ENCODE data around the gene EDA2R. TPM values are rescaled to one million over a fixed set of nuclear protein-coding genes. Genes with fewer than 3 reads are reported as not detected.

Gene EDA2R
- total and polyA plus RNA-seq, 2 of the 8 experiments (the other 6 are each of a cell fraction or from before 2014, with no cell fraction given) = 5.0 to 7.0 TPM

GRCh38 chrX:66635360-66635759 is 3.5 kb downstream of the EDA2R start:
- 77% methylated on average over 2 of the region's 2 CpGs; no CpG with 5 or more reads in 1 of the 2 experiments for WGBS, 2 experiments (ENCODE audit: extremely low coverage in 1 of 2, insufficient coverage in 1 of 2, insufficient read length in 1 of 2, insufficient replicate concordance in 2 of 2, low coverage in 1 of 2, low lambda C conversion rate in 2 of 2, missing lambda C conversion rate in 1 of 2)

More at GRCh38 chrX:66635360-66635759, 3.5 kb downstream of the EDA2R start:
- Histone ChIP-seq H3K4me2 (ENCODE audit: insufficient read depth in 1 of 2, low read depth in 2 of 2, low read length in 2 of 2) (no peak overlapping the region), H3K14ac (ENCODE audit: insufficient read length) (no peak overlapping the region), H3K27ac (ENCODE audit: low read depth, low read length) (no peak overlapping the region), H3K79me2 (ENCODE audit: control insufficient read depth in 1 of 2, insufficient read depth in 2 of 2, low read length in 2 of 2) (peaks cover 0 to 14% of the 10 kb centered on the region in 2 experiments; a peak in 2 of 4 replicates), H3K23me2 (ENCODE audit: low read depth, low read length) (peaks cover 7% of the 10 kb centered on the region; the same call in 1 of the 2 replicates), H2BK5ac (ENCODE audit: low read depth, low read length) (no peak overlapping the region), H2BK120ac (replicated peaks; ENCODE audit: low read depth, low read length) (no peak overlapping the region), H3K56ac (replicated peaks; ENCODE audit: insufficient read length, low read depth, low read length) (no peak overlapping the region), H4K20me1 (replicated peaks in 1 of 2; ENCODE audit: control insufficient read depth in 1 of 2, insufficient read depth in 2 of 2, low read length in 2 of 2) (no peaks in the 10 kb centered on the region), H3K9me3 (ENCODE audit: insufficient read depth in 2 of 2, low read depth in 1 of 2, low read length in 1 of 2) (no peaks in the 10 kb centered on the region), H3K23ac (ENCODE audit: insufficient read length) (no peak overlapping the region), H4K5ac (ENCODE audit: insufficient read length, low read depth, low read length) (no peak overlapping the region), H2BK20ac (ENCODE audit: low read length) (no peak overlapping the region), H3K4ac (replicated peaks; ENCODE audit: insufficient read length, low read depth, low read length) (no peak overlapping the region), H2AK5ac (ENCODE audit: low read depth, low read length) (no peak overlapping the region), H4K8ac (ENCODE audit: extremely low read depth, insufficient read depth, low read length) (no peak overlapping the region), H3K4me1 (replicated peaks in 1 of 4; ENCODE audit: control insufficient read depth in 3 of 4, insufficient read depth in 4 of 4, low read length in 3 of 4) (no peaks in the 10 kb centered on the region; a peak in 1 of 7 replicates), H4K91ac (replicated peaks; ENCODE audit: insufficient read length, low read length) (no peak overlapping the region), H2BK12ac (ENCODE audit: low read depth, low read length) (no peak overlapping the region), H3K18ac (ENCODE audit: extremely low read depth, low read length) (no peak overlapping the region), H3K79me1 (ENCODE audit: low read depth, low read length) (no peaks in the 10 kb centered on the region; the same call in 1 of the 2 replicates), H3K36me3 (ENCODE audit: control insufficient read depth in 2 of 4, insufficient read depth in 4 of 4, low read length in 3 of 4) (no peaks in the 10 kb centered on the region), H2AFZ (ENCODE audit: low read length) (no peak overlapping the region), H2BK15ac (ENCODE audit: low read length) (no peak overlapping the region), H3K9ac (replicated peaks in 1 of 4; ENCODE audit: extremely low read depth in 1 of 4, low read depth in 3 of 4, low read length in 3 of 4) (no peak overlapping the region), H3K4me3 (ENCODE audit: extremely low read depth in 1 of 4, insufficient read depth in 2 of 4, low read depth in 3 of 4, low read length in 4 of 4) (no peak overlapping the region), H3K27me3 (replicated peaks in 1 of 4; ENCODE audit: control insufficient read depth in 3 of 4, extremely low read depth in 1 of 4, insufficient read depth in 3 of 4, low read length in 3 of 4) (no peaks in the 10 kb centered on the region)
- CTCF ChIA-PET (ENCODE audit: partially characterized antibody) = no interaction called here
- FAIRE-seq (no peak), DNase-seq (ENCODE audit: low read depth in 1 of 2, low spot score in 2 of 2) (no peak)
- POLR2A ChIA-PET (ENCODE audit: partially characterized antibody) = no interaction called here
- TF ChIP-seq POU5F1 (IDR thresholded peaks at IDR 0.05; ENCODE audit: low read depth, low read length) (no peak), SIN3A (conservative IDR thresholded peaks at IDR 0.05 in 1 of 2, IDR thresholded peaks at IDR 0.05 in 1 of 2; ENCODE audit: low read depth in 1 of 2, low read length in 2 of 2) (no peak)
- TF ChIP-seq, protein P1, sequence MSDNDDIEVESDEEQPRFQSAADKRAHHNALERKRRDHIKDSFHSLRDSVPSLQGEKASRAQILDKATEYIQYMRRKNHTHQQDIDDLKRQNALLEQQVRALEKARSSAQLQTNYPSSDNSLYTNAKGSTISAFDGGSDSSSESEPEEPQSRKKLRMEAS (IDR thresholded peaks at IDR 0.05) = no peak

Data from H1 (cell line).